Adrenal gland (tissue), 12 donors: ENCODE measurements around the gene GALNT7. TPM values are rescaled to one million over a fixed set of nuclear protein-coding genes. Genes with fewer than 3 reads are reported as not detected.

Experiments used
- DNase-seq, 7 donors: peaks; one replicate each; pipeline ENCODE4 v3.0.0-alpha.2; 2019 to 2020
- H3K27ac ChIP-seq, 5 donors: fragments of 200-600 bp; sonication (generic) in 4 of 5; 1 replicate in 3 of 5; 2 replicates in 2 of 5; pipeline versions ENCODE4 v1.5.1 to v1.8.0; 2016 to 2020; ENCODE audit warnings: mild to moderate bottlenecking in 1 of 5
- H3K27me3 ChIP-seq: fragments of 200-600 bp; 2 replicates; pipeline ENCODE4 v1.8.0; 2021
- H3K36me3 ChIP-seq, 2 donors: fragments of 200-600 bp; replicated peaks in 1 of 2; 1 replicate in 1 of 2; 2 replicates in 1 of 2; pipeline versions ENCODE4 v1.5.1 to v1.8.0; 2018 to 2022
- H3K4me1 ChIP-seq, 2 donors: fragments of 200-600 bp; replicated peaks in 1 of 2; 1 replicate in 1 of 2; 2 replicates in 1 of 2; pipeline versions ENCODE4 v1.5.1 to v1.8.0; 2018 to 2021
- H3K4me3 ChIP-seq, 4 donors: fragments of 200-600 bp; sonication (generic) in 3 of 4; one replicate each; pipeline ENCODE4 v1.5.1; 2016 to 2018
- H3K9me3 ChIP-seq, 3 donors: fragments of 200-600 bp; sonication (generic) in 1 of 3; replicated peaks in 1 of 3; 1 replicate in 2 of 3; 2 replicates in 1 of 3; pipeline versions ENCODE4 v1.5.1 to v1.8.0; 2016 to 2021
- CTCF ChIP-seq, 6 experiments: fragments of 450-650 bp in 4 of 6; fragments of 200-600 bp in 2 of 6; sonication (generic) in 1 of 6; IDR thresholded peaks; 1 replicate in 5 of 6; 2 replicates in 1 of 6; pipeline versions ENCODE4 v1.5.1 to v1.8.0; 2016 to 2021; ENCODE audit warnings: antibody characterized with exemption in 6 of 6, mild to moderate bottlenecking in 2 of 6, moderate library complexity in 1 of 6
- POLR2A ChIP-seq, 2 donors: fragments of 450-650 bp; IDR thresholded peaks; one replicate each; pipeline ENCODE4 v1.6.1; 2017; ENCODE audit warnings: antibody characterized with exemption in 2 of 2, mild to moderate bottlenecking in 2 of 2, moderate library complexity in 1 of 2
- WGBS, 4 donors: extraction: QIAGEN DNeasy Blood & Tissue Kit in 2 of 4; methylation state at CpG; one replicate each; pipeline versions ENCODE4 v1.1.5 to v1.1.7; 2013 to 2017; 5-methylcytosine and 5-hydroxymethylcytosine counted together
- intact Hi-C, 2 donors: fragments of 100-400 bp; cut with DNase I; formaldehyde crosslinking; loops; one replicate each; pipeline versions ENCODE4 v1.14.1 to v1.15.0; 2022 to 2023
- polyA plus RNA-seq, 3 donors: library from polyadenylated mRNA; stranded (reverse); fragments of 200-250 nt in 2 of 3; fragments of 350-450 nt in 1 of 3; fragmentation: Illumina TruSeq in 1 of 3; extraction: RNeasy Lipid Tissue Mini Kit (QIAGEN cat#74804) in 1 of 3; gene quantifications; one replicate each; pipeline ENCODE4 v1.2.3, GENCODE V29; 2013 to 2014
- total RNA-seq, 9 donors: library from RNA; depleted of rRNA in 4 of 9; stranded (reverse); fragments of >200 nt in 4 of 9; fragments of 120-200 nt in 1 of 9; fragmentation: NEBNext Ultra II Directional in 1 of 9; extraction: Animal tissue kit (Norgen Biotek cat#: 25700) in 1 of 9; gene quantifications; one replicate each; pipeline versions ENCODE4 v1.1.0 to v1.2.4, GENCODE V29; 2013 to 2023
- donor health status: healthy with polysubstance abuse.
- donor health status: Bipolar disorder and iron deficiency.
- donor health status: DM: yes; HTN: yes; CAD: no.
- donor health status: DM: no; HTN: no; CAD: no.
- donor health status: DM: no; HTN: no; CAD: no.
- donor health status: DM: yes; HTN: yes; CAD: no.

The GALNT7 gene
- total and polyA plus RNA-seq, 12 donors: 4.4 to 21.9 (median 10.3) TPM

- H3K4me3 ChIP-seq: peak overlapping the region in 2 of 4 donors; percentile 54 to 95
- DNase-seq: no peak
Measured at GRCh38 chr4:173170182-173170778, 1.7 kb downstream of the GALNT7 start.

GRCh38 chr4:173171098-173171497 is 2.5 kb downstream of the GALNT7 start:
- no peak overlapping the region for H3K4me3 ChIP-seq
- no peak overlapping the region for H3K27ac ChIP-seq
- no peak for TF ChIP-seq POLR2A (IDR thresholded peaks at IDR 0.05)
- peak in 1 of 6 experiments; percentile 11 for TF ChIP-seq CTCF (IDR thresholded peaks at IDR 0.05)
- H3K36me3 ChIP-seq: no peaks in the 10 kb centered on the region
- H3K4me1 ChIP-seq: peaks cover 0 to 11% of the 10 kb centered on the region in 2 donors
- H3K27me3 ChIP-seq: no peaks in the 10 kb centered on the region
- intact Hi-C loops: loop anchor here in 1 of 2 donors (5.0 kb wide), 1 partner anchor 76 kb away; no protein-coding TSS in a partner anchor
- no peak for DNase-seq
- WGBS, 4 donors: 51 to 66% (median 55%) methylated on average over 2 of the region's 2 CpGs
- no peaks in the 10 kb centered on the region for H3K9me3 ChIP-seq

More at GRCh38 chr4:173170182-173170778, 1.7 kb downstream of the GALNT7 start:
- Histone ChIP-seq H3K9me3 (no peaks in the 10 kb centered on the region), H3K27ac (peak overlapping the region in 4 of 5 donors; percentile 37 to 94 (median 86)), H3K4me1 (peaks cover 0 to 11% of the 10 kb centered on the region in 2 donors), H3K36me3 (no peaks in the 10 kb centered on the region), H3K27me3 (no peaks in the 10 kb centered on the region)
- no peak for TF ChIP-seq POLR2A (IDR thresholded peaks at IDR 0.05)
- no peak for TF ChIP-seq CTCF (IDR thresholded peaks at IDR 0.05)
- intact Hi-C loops: loop anchor here in 1 of 2 donors (5.0 kb wide), 1 partner anchor 77 kb away; no protein-coding TSS in a partner anchor
- 7 to 25% (median 11%) methylated on average over 5 to 13 of the region's 13 CpGs for WGBS, 4 donors

- Histone ChIP-seq H3K36me3 (no peaks in the 10 kb centered on the region), H3K27me3 (no peaks in the 10 kb centered on the region), H3K27ac (no peak overlapping the region), H3K4me3 (no peak overlapping the region), H3K9me3 (no peaks in the 10 kb centered on the region), H3K4me1 (peaks cover 0 to 11% of the 10 kb centered on the region in 2 donors)
- WGBS, 4 donors: 74 to 78% (median 74%) methylated on average over 8 of the region's 8 CpGs
- intact Hi-C loops: loop anchor here in 1 of 2 donors (5.0 kb wide), 1 partner anchor 75 kb away; no protein-coding TSS in a partner anchor
- DNase-seq: no peak
- TF ChIP-seq POLR2A (IDR thresholded peaks at IDR 0.05) (no peak), CTCF (IDR thresholded peaks at IDR 0.05) (no peak)
Measured at GRCh38 chr4:173171987-173172386, 3.4 kb downstream of the GALNT7 start.

GRCh38 chr4:173174184-173174583 is 5.6 kb downstream of the GALNT7 start:
- Histone ChIP-seq H3K27me3 (no peaks in the 10 kb centered on the region), H3K4me1 (peaks cover 0 to 11% of the 10 kb centered on the region in 2 donors), H3K27ac (no peak overlapping the region), H3K4me3 (no peak overlapping the region), H3K9me3 (no peaks in the 10 kb centered on the region), H3K36me3 (no peaks in the 10 kb centered on the region)
- DNase-seq: no peak
- no peak for TF ChIP-seq POLR2A (IDR thresholded peaks at IDR 0.05)
- no peak for TF ChIP-seq CTCF (IDR thresholded peaks at IDR 0.05)
- 96 to 100% (median 99%) methylated on average over 2 of the region's 2 CpGs for whole genome bisulfite sequencing, 4 donors
- intact Hi-C loops: loop anchor here in 1 of 2 donors (5.0 kb wide), 1 partner anchor 73 kb away; no protein-coding TSS in a partner anchor
